Progenitor cell of endocrine pancreas (in vitro differentiated cells): ENCODE measurements around the gene SCN4B. TPM values are rescaled to one million over a fixed set of nuclear protein-coding genes. Genes with fewer than 3 reads are reported as not detected.

Source experiments
- DNase-seq: peaks from one replicate; pipeline ENCODE4 v3.0.0; 2021; ENCODE audit warnings: low spot score; ENCODE audit not compliant: unreplicated experiment
- H3K27ac Mint-ChIP-seq: 2 replicates; pipeline ENCODE4 v1.8.0; 2021; ENCODE audit warnings: mild to moderate bottlenecking, moderate library complexity, mixed read lengths
- H3K27me3 Mint-ChIP-seq: 2 replicates; pipeline ENCODE4 v1.8.0; 2021; ENCODE audit warnings: mixed read lengths
- H3K36me3 Mint-ChIP-seq: 2 replicates; pipeline ENCODE4 v1.8.0; 2022; ENCODE audit warnings: mixed read lengths; ENCODE audit not compliant: insufficient read depth
- H3K4me1 Mint-ChIP-seq: 2 replicates; pipeline ENCODE4 v1.8.0; 2021; ENCODE audit warnings: low read depth, mixed read lengths
- H3K4me3 Mint-ChIP-seq: 2 replicates; pipeline ENCODE4 v1.8.0; 2021; ENCODE audit warnings: low read depth, mild to moderate bottlenecking, moderate library complexity, mixed read lengths
- H3K9me3 Mint-ChIP-seq: 2 replicates; pipeline ENCODE4 v1.8.0; 2021; ENCODE audit warnings: low read depth, mixed read lengths
- total RNA-seq: library from RNA; stranded (reverse); gene quantifications from 2 replicates; pipeline ENCODE4 v1.2.1, GENCODE V29; 2021
- TF ChIP-seq, protein P1 (sequence below): fragments of 200-600 bp; sonication (generic); IDR thresholded peaks from one replicate; pipeline ENCODE4 v1.5.0; 2021; ENCODE audit warnings: antibody characterized with exemption, mild to moderate bottlenecking; ENCODE audit not compliant: unreplicated experiment

The SCN4B gene
- total RNA-seq, 1 donor from 2014 or later = not detected

DNA sequence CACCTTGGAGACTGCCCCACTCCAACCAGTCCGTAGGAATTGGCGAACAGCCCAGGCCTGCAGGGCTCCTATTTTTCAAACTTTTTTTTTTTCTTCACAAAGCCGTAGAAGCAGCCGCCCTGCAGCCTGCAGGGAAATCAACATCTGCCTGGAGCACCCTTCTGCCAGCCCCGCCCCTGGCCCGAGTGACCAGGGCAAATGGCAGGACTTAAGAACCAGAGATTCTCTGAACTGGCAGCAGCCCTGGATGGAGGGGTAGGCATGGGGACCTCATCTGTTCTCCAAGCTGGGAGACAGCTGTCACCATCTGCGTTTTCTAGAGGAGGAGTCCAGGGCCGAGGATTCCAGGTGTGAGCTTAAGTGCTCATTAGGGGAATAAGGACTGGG lies 18.3 kb upstream of the SCN4B start:
- TF ChIP-seq, protein P1, sequence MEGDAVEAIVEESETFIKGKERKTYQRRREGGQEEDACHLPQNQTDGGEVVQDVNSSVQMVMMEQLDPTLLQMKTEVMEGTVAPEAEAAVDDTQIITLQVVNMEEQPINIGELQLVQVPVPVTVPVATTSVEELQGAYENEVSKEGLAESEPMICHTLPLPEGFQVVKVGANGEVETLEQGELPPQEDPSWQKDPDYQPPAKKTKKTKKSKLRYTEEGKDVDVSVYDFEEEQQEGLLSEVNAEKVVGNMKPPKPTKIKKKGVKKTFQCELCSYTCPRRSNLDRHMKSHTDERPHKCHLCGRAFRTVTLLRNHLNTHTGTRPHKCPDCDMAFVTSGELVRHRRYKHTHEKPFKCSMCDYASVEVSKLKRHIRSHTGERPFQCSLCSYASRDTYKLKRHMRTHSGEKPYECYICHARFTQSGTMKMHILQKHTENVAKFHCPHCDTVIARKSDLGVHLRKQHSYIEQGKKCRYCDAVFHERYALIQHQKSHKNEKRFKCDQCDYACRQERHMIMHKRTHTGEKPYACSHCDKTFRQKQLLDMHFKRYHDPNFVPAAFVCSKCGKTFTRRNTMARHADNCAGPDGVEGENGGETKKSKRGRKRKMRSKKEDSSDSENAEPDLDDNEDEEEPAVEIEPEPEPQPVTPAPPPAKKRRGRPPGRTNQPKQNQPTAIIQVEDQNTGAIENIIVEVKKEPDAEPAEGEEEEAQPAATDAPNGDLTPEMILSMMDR = no peak
- no peak overlapping the region for H3K27ac Mint-ChIP-seq
- H3K9me3 Mint-ChIP-seq = no peaks in the 10 kb centered on the region
- no peak for DNase-seq
- H3K4me1 Mint-ChIP-seq = peaks cover 3% of the 10 kb centered on the region
- H3K27me3 Mint-ChIP-seq = peaks cover 87% of the 10 kb centered on the region
- H3K4me3 Mint-ChIP-seq = no peak overlapping the region
- H3K36me3 Mint-ChIP-seq = no peaks in the 10 kb centered on the region

- no peaks in the 10 kb centered on the region for H3K4me1 Mint-ChIP-seq
- TF ChIP-seq, protein P1 = no peak
- H3K4me3 Mint-ChIP-seq = no peak overlapping the region
- H3K27me3 Mint-ChIP-seq = peaks cover 80% of the 10 kb centered on the region
- no peaks in the 10 kb centered on the region for H3K36me3 Mint-ChIP-seq
- DNase-seq = no peak
- no peak overlapping the region for H3K27ac Mint-ChIP-seq
- no peaks in the 10 kb centered on the region for H3K9me3 Mint-ChIP-seq
Measured at GRCh38 chr11:118170231-118170630, 17.6 kb upstream of the SCN4B start.

GRCh38 chr11:118169300-118170140 lies 16.9 kb upstream of the SCN4B start:
- no peak overlapping the region for H3K27ac Mint-ChIP-seq

GRCh38 chr11:118168751-118169150 lies 16.1 kb upstream of the SCN4B start:
- Mint-ChIP-seq H3K9me3 (no peaks in the 10 kb centered on the region), H3K27me3 (peaks cover 71% of the 10 kb centered on the region), H3K4me3 (no peak overlapping the region), H3K27ac (no peak overlapping the region), H3K36me3 (no peaks in the 10 kb centered on the region), H3K4me1 (no peaks in the 10 kb centered on the region)
- no peak for DNase-seq
- TF ChIP-seq, protein P1 = no peak

More at GRCh38 chr11:118169300-118170140, 16.9 kb upstream of the SCN4B start:
- DNase-seq = no peak
- no peaks in the 10 kb centered on the region for H3K4me1 Mint-ChIP-seq
- H3K9me3 Mint-ChIP-seq = no peaks in the 10 kb centered on the region
- peaks cover 73% of the 10 kb centered on the region for H3K27me3 Mint-ChIP-seq
- H3K36me3 Mint-ChIP-seq = no peaks in the 10 kb centered on the region
- TF ChIP-seq, protein P1 = no peak
- no peak overlapping the region for H3K4me3 Mint-ChIP-seq

GRCh38 chr11:118168316-118168715 lies 15.7 kb upstream of the SCN4B start:
- TF ChIP-seq, protein P1 = no peak
- Mint-ChIP-seq H3K4me1 (no peaks in the 10 kb centered on the region), H3K36me3 (no peaks in the 10 kb centered on the region), H3K27ac (no peak overlapping the region), H3K27me3 (peaks cover 71% of the 10 kb centered on the region), H3K9me3 (no peaks in the 10 kb centered on the region), H3K4me3 (no peak overlapping the region)
- DNase-seq = no peak
